Measurements from ENCODE around the gene CFAP161. TPM values are rescaled to one million over a fixed set of nuclear protein-coding genes. Genes with fewer than 3 reads are reported as not detected.
A peak's percentile ranks its signal among the peaks of the same experiment; 100 is the strongest.

CFAP161 gene
- total and polyA plus RNA-seq, 7 donors: 0.03 to 0.28 TPM; not detected in 5

DNA sequence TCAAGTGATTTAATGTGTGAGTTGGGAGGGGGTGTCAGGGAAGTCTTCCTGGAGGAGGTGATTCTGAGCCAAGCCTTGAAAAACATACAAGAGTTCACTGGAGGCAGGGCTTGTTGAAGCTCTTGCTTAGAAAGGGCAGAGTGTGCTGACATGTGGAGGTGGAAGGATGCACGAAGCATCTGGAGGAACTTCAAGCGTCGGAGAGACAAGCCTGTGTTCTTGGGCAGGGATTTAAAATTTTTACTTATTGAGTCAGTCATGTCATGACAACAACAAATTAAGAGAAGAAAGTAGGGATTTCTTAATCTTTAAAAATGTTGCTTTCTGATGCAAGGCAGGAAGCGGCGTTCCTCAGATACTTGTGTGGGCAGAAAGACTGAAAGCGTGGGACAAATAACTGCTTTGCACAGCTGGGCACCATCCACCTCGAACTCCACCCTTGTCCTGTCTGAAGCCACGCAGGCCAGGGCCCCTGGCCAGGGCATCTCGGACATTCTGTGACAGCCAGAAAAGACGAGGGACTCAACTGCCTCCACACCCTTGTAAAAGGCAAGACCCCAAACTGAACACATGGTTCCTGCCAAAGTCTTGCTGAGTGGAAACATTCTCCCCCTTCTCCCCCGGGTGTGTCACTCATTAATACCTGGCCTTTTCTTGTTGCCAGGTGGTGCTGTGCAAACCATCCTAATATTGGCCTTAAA lies 55.7 kb downstream of the CFAP161 start:
- TF ChIP-seq, protein P1, sequence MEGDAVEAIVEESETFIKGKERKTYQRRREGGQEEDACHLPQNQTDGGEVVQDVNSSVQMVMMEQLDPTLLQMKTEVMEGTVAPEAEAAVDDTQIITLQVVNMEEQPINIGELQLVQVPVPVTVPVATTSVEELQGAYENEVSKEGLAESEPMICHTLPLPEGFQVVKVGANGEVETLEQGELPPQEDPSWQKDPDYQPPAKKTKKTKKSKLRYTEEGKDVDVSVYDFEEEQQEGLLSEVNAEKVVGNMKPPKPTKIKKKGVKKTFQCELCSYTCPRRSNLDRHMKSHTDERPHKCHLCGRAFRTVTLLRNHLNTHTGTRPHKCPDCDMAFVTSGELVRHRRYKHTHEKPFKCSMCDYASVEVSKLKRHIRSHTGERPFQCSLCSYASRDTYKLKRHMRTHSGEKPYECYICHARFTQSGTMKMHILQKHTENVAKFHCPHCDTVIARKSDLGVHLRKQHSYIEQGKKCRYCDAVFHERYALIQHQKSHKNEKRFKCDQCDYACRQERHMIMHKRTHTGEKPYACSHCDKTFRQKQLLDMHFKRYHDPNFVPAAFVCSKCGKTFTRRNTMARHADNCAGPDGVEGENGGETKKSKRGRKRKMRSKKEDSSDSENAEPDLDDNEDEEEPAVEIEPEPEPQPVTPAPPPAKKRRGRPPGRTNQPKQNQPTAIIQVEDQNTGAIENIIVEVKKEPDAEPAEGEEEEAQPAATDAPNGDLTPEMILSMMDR (IDR thresholded peaks at IDR 0.05): no peak
- H3K4me1 ChIP-seq: no peaks in the 10 kb centered on the region
- peak in 3 of 4 donors; percentile 71 to 86 (median 82) for ATAC-seq
- H3K36me3 ChIP-seq (ENCODE audit: insufficient read depth in 1 of 2, low read depth in 1 of 2): no peaks in the 10 kb centered on the region
- peak; percentile 85 to 89 for DNase-seq
- H3K27me3 ChIP-seq (ENCODE audit: insufficient read depth in 3 of 3, low read length in 2 of 3): peaks cover 0 to 3% (median 2%) of the 10 kb centered on the region in 3 donors
- H3K4me3 ChIP-seq: no peak overlapping the region
- intact Hi-C loops (cut with DNase I): no loop called here
- H3K27ac ChIP-seq: no peak overlapping the region
- H3K9me3 ChIP-seq: no peaks in the 10 kb centered on the region
- 32 to 47% (median 40%) methylated on average over 11 of the region's 11 CpGs for WGBS, 3 donors

DNA sequence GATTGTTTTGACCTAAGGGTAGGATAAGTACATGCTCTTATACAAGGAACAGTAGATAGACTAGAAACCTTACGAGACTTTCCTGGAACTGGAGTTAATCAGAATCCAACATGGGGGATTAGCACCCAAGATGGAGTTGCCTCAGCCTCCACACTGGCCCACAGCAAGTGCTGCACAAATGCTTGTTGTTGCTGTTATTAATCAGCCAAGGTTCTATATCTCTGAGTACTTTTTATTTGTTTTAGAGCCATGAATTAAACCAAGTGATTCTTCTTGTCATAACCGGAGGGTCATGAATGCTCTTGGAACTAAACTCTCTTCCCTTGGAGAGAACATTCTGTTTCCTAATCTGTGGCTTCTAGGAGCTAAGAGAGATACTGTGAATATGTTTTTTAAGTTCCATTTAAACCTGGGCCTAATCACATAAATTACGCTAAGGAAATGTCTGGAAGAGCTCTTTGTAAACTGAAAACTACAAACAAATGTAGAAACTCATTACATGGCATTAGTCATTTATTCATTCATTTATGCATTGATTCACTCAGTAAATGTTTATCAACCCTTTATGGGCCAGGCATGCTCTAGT lies 56.9 kb downstream of the CFAP161 start:
- TF ChIP-seq, protein P1 (IDR thresholded peaks at IDR 0.05): no peak
- intact Hi-C loops (cut with DNase I): no loop called here
- 87 to 92% (median 87%) methylated on average over 3 of the region's 3 CpGs for WGBS, 3 donors
- peaks cover 0 to 3% (median 2%) of the 10 kb centered on the region in 3 donors for H3K27me3 ChIP-seq (ENCODE audit: insufficient read depth in 3 of 3, low read length in 2 of 3)
- ATAC-seq (no peak), DNase-seq (no peak)
- H3K9me3 ChIP-seq: no peaks in the 10 kb centered on the region
- no peaks in the 10 kb centered on the region for H3K4me1 ChIP-seq
- no peaks in the 10 kb centered on the region for H3K36me3 ChIP-seq (ENCODE audit: insufficient read depth in 1 of 2, low read depth in 1 of 2)
- peak overlapping the region; percentile 14 for H3K27ac ChIP-seq
- no peak overlapping the region for H3K4me3 ChIP-seq

DNA sequence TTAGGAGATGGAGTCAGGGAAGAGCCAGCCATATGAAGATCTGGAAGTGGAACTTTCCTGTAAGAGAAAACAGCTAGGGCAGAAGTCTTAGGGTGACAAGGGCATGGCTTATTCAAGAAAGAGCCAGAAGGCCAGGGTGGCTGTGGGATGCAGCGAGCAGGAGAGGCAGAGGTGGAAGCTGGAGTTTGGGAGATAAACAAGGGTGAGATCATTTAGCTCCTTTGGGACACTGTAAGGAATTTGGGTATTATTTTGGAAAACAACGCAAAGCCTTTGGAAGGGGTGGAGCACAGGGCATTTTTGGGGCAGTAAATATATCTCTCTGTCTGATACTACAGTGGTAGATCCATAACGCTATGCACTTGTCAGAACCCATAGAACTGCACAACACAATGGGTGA lies 57.6 kb downstream of the CFAP161 start:
- intact Hi-C loops (cut with DNase I): no loop called here
- no peaks in the 10 kb centered on the region for H3K36me3 ChIP-seq (ENCODE audit: insufficient read depth in 1 of 2, low read depth in 1 of 2)
- TF ChIP-seq, protein P1 (IDR thresholded peaks at IDR 0.05): no peak
- no peak overlapping the region for H3K4me3 ChIP-seq
- H3K4me1 ChIP-seq: no peaks in the 10 kb centered on the region
- H3K9me3 ChIP-seq: no peaks in the 10 kb centered on the region
- 87 to 97% (median 91%) methylated on average over 3 of the region's 3 CpGs for WGBS, 3 donors
- H3K27ac ChIP-seq: no peak overlapping the region
- no peak for ATAC-seq
- no peak for DNase-seq
- peaks cover 0 to 5% (median 2%) of the 10 kb centered on the region in 3 donors for H3K27me3 ChIP-seq (ENCODE audit: insufficient read depth in 3 of 3, low read length in 2 of 3)

DNA sequence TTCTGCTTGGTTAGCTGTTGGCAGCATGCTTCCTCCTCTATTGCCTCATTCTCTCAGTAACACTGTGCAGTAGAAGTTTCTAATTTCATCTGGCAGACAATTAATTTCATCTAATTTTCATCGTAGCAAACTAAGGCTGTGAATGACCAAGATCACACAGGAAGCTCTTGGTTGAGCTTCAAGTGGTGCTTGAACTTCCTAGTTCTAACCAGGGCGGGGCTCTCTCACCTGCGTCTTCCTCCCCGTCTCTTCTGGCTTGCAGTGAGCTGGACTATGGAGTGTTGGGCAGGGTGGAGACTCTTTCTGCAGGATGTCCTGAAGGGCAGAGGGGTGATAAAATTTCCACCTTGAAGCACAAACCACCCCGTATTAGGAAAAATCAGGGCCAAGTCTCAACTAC lies 60.7 kb downstream of the CFAP161 start:
- no peaks in the 10 kb centered on the region for H3K4me1 ChIP-seq
- no peaks in the 10 kb centered on the region for H3K9me3 ChIP-seq
- no peak overlapping the region for H3K27ac ChIP-seq
- ATAC-seq: no peak
- TF ChIP-seq, protein P1 (IDR thresholded peaks at IDR 0.05): no peak
- H3K36me3 ChIP-seq (ENCODE audit: insufficient read depth in 1 of 2, low read depth in 1 of 2): no peaks in the 10 kb centered on the region
- 71 to 81% (median 76%) methylated on average over 5 of the region's 5 CpGs for WGBS, 3 donors
- H3K27me3 ChIP-seq (ENCODE audit: insufficient read depth in 3 of 3, low read length in 2 of 3): peaks cover 0 to 8% (median 2%) of the 10 kb centered on the region in 3 donors
- no peak overlapping the region for H3K4me3 ChIP-seq
- intact Hi-C loops (cut with DNase I): no loop called here
- no peak for DNase-seq

All from psoas muscle (tissue), 8 donors.